OCI-LY1 (cell line): Measurements from ENCODE around the gene CAMTA1.

Experiments
- H2AFZ ChIP-seq: fragments of 200-600 bp; sonication (generic), shearing (Covaris generic); 2 replicates; pipeline ENCODE4 v1.6.0; 2014; ENCODE audit warnings: antibody characterized with exemption, mild to moderate bottlenecking, low read length
- H3F3A ChIP-seq: fragments of 200-600 bp; sonication (generic), shearing (Covaris generic); 2 replicates; pipeline ENCODE4 v1.6.0; 2014; ENCODE audit warnings: mild to moderate bottlenecking, antibody characterized with exemption, low read length, moderate library complexity; ENCODE audit not compliant: insufficient read depth
- H3K27ac ChIP-seq: fragments of 200-600 bp; sonication (generic); 2 replicates; pipeline ENCODE4 v1.5.1; 2014; ENCODE audit warnings: low read length, mixed run types, mild to moderate bottlenecking, low read depth; ENCODE audit not compliant: poor library complexity, severe bottlenecking
- H3K27me3 ChIP-seq: fragments of 200-600 bp; sonication (generic); 2 replicates; pipeline ENCODE4 v1.6.0; 2014; ENCODE audit warnings: antibody characterized with exemption, mild to moderate bottlenecking, low read length, moderate library complexity; ENCODE audit not compliant: insufficient read depth
- H3K36me3 ChIP-seq: fragments of 200-600 bp; sonication (generic); 2 replicates; pipeline ENCODE4 v1.6.1; 2014; ENCODE audit warnings: mild to moderate bottlenecking, antibody characterized with exemption, low read length, moderate library complexity, mixed read lengths; ENCODE audit not compliant: insufficient read depth
- H3K4me1 ChIP-seq: fragments of 200-600 bp; sonication (generic); 2 replicates; pipeline ENCODE4 v1.5.1; 2014; ENCODE audit warnings: mild to moderate bottlenecking, low read length, moderate library complexity; ENCODE audit not compliant: insufficient read depth, severe bottlenecking
- H3K4me2 ChIP-seq: fragments of 200-600 bp; sonication (generic), shearing (Covaris generic); 2 replicates; pipeline ENCODE4 v1.6.1; 2014; ENCODE audit warnings: low read length
- H3K4me3 ChIP-seq: fragments of 200-600 bp; sonication (generic); 2 replicates; pipeline ENCODE4 v1.5.1; 2014; ENCODE audit warnings: low read length, low read depth, mild to moderate bottlenecking, mixed read lengths; ENCODE audit not compliant: poor library complexity, severe bottlenecking
- H3K79me2 ChIP-seq: fragments of 200-600 bp; shearing (Covaris generic); 2 replicates; pipeline ENCODE4 v1.6.1; 2016; ENCODE audit warnings: mixed run types, low read length, mixed read lengths; ENCODE audit not compliant: insufficient read depth
- H3K9ac ChIP-seq: fragments of 200-600 bp; sonication (generic), shearing (Covaris generic); 2 replicates; pipeline ENCODE4 v1.6.1; 2014; ENCODE audit warnings: mild to moderate bottlenecking, low read length, mixed read lengths
- H3K9me2 ChIP-seq: fragments of 200-600 bp; sonication (generic), shearing (Covaris generic); 2 replicates; pipeline ENCODE4 v1.6.1; 2014; ENCODE audit warnings: low read depth, mild to moderate bottlenecking, low read length, mixed read lengths
- H3K9me3 ChIP-seq: fragments of 200-600 bp; shearing (Covaris generic); 2 replicates; pipeline ENCODE4 v1.6.1; 2014; ENCODE audit warnings: low read length, mixed read lengths
- H4K20me1 ChIP-seq: fragments of 200-600 bp; sonication (generic), shearing (Covaris generic); 2 replicates; pipeline ENCODE4 v1.6.0; 2016; ENCODE audit warnings: mild to moderate bottlenecking, low read length; ENCODE audit not compliant: insufficient read depth
- EZH2 ChIP-seq: fragments of 200-600 bp; sonication (generic), shearing (Covaris generic); IDR thresholded peaks from 2 replicates; pipeline ENCODE4 v1.8.0; 2017; ENCODE audit warnings: borderline replicate concordance, mixed run types, mild to moderate bottlenecking, antibody characterized with exemption, low read length, moderate library complexity, mixed read lengths
- TF ChIP-seq, protein P1 (sequence below): fragments of 200-600 bp; sonication (generic), shearing (Covaris generic); IDR thresholded peaks from 2 replicates; pipeline ENCODE4 v1.5.1; 2017; ENCODE audit warnings: mild to moderate bottlenecking, antibody characterized with exemption, low read length, moderate library complexity, mixed read lengths

CAMTA1 gene

DNA sequence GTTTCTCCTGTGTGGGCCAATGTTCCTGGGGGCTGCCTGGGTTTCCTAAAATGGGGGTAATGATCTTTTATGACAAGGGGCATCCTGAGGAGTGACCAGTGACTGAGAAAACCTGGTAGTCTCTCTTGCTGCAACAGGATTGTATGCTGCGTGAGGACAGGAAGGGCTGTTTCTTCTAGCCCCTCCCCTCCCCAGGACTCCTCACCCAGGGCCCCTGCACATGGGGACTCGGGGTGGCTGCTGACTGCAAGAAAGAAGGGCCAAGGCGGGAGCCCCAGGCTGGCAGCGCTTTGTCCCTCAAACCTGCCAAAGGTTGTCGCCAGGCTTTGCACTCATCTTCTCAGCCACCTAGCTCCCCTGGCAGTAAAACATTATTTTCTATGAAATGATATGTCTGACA lies 442.4 kb downstream of the CAMTA1 start:
- H3F3A ChIP-seq: no peaks in the 10 kb centered on the region
- H3K36me3 ChIP-seq: no peaks in the 10 kb centered on the region
- H3K4me2 ChIP-seq: no peak overlapping the region
- no peaks in the 10 kb centered on the region for H3K9me3 ChIP-seq
- H3K4me3 ChIP-seq: no peak overlapping the region
- no peaks in the 10 kb centered on the region for H3K4me1 ChIP-seq
- no peak overlapping the region for H2AFZ ChIP-seq
- H3K27me3 ChIP-seq: no peaks in the 10 kb centered on the region; the same call in 1 of the 2 replicates
- H4K20me1 ChIP-seq: no peaks in the 10 kb centered on the region
- H3K79me2 ChIP-seq: no peaks in the 10 kb centered on the region
- H3K27ac ChIP-seq: no peak overlapping the region
- no peaks in the 10 kb centered on the region for H3K9me2 ChIP-seq
- TF ChIP-seq, protein P1, sequence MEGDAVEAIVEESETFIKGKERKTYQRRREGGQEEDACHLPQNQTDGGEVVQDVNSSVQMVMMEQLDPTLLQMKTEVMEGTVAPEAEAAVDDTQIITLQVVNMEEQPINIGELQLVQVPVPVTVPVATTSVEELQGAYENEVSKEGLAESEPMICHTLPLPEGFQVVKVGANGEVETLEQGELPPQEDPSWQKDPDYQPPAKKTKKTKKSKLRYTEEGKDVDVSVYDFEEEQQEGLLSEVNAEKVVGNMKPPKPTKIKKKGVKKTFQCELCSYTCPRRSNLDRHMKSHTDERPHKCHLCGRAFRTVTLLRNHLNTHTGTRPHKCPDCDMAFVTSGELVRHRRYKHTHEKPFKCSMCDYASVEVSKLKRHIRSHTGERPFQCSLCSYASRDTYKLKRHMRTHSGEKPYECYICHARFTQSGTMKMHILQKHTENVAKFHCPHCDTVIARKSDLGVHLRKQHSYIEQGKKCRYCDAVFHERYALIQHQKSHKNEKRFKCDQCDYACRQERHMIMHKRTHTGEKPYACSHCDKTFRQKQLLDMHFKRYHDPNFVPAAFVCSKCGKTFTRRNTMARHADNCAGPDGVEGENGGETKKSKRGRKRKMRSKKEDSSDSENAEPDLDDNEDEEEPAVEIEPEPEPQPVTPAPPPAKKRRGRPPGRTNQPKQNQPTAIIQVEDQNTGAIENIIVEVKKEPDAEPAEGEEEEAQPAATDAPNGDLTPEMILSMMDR: no peak
- no peak for TF ChIP-seq EZH2
- no peak overlapping the region for H3K9ac ChIP-seq

DNA sequence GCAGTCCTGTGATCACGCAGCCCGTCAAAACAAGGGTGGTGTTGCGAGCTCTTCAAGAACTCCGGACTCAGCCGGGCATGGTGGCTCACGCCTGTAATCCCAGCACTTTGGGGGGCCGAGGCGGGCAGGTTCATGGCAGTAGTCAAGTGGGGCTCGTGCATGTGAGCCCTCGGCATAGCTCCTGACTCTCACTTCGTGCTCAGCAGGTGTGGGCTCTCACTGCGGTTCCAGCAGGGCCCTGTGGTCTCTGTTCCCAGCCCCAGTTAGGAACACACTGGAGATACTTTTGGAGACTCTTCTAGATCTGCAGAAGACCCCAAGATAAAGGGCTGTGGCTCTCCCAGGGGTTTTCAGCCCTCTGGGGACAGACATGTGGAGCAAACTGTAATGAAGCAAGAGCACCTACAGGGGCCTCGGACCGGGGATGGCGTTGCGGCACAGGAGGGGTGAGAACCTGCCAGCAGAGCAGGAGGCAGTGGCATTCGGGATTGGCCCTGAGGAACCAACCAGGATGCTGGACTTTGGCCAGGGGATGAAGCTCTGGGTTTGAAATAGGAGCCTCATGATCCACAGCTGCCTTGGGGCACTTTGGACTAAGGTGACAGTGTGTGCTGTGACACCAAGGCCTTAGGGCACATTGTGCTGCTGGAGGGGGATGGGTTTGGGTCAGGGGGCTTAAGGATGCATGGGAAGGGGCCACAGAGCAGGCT lies 443.2 kb downstream of the CAMTA1 start:
- TF ChIP-seq EZH2: no peak
- TF ChIP-seq, protein P1: no peak

DNA sequence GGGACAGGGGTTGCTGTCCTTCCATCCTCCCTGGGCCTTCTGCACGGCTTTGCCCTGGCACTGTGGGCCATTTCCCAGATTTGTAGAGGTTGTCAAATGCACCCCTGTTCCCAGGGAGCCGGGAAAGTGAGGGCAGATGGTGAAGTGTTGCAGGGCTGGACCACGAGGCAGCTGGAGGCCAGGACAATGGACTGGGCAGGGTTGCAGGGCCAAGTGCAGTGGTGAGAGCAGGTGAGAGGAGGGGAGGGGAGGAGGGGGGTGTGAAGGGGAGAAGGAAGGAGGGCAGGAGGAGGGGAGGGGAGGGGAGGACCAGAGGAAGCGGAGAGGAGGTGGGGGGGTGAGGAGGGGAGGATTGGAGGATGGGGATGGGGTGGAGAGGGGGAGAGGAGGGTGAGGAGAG lies 443.9 kb downstream of the CAMTA1 start:
- Histone ChIP-seq H3K9me3 (no peaks in the 10 kb centered on the region), H3K9ac (no peak overlapping the region), H3K27ac (no peak overlapping the region), H3F3A (no peaks in the 10 kb centered on the region), H3K79me2 (no peaks in the 10 kb centered on the region), H3K27me3 (no peaks in the 10 kb centered on the region; the same call in 1 of the 2 replicates), H3K4me2 (no peak overlapping the region), H3K9me2 (no peaks in the 10 kb centered on the region), H2AFZ (no peak overlapping the region), H3K4me3 (no peak overlapping the region), H4K20me1 (no peaks in the 10 kb centered on the region), H3K4me1 (no peaks in the 10 kb centered on the region), H3K36me3 (no peaks in the 10 kb centered on the region)
- TF ChIP-seq EZH2: no peak
- TF ChIP-seq, protein P1: no peak

More for the DNA sequence above, 443.2 kb downstream of the CAMTA1 start:
- Histone ChIP-seq H3K4me1 (no peaks in the 10 kb centered on the region), H3K9me2 (no peaks in the 10 kb centered on the region), H3K79me2 (no peaks in the 10 kb centered on the region), H2AFZ (no peak overlapping the region), H3K4me2 (no peak overlapping the region), H3K4me3 (no peak overlapping the region), H3K36me3 (no peaks in the 10 kb centered on the region), H3K9ac (no peak overlapping the region), H4K20me1 (no peaks in the 10 kb centered on the region), H3K27me3 (no peaks in the 10 kb centered on the region; the same call in 1 of the 2 replicates), H3F3A (no peaks in the 10 kb centered on the region), H3K9me3 (no peaks in the 10 kb centered on the region), H3K27ac (no peak overlapping the region)
